ENCODE results near the gene LDLRAD3. TPM values are rescaled to one million over a fixed set of nuclear protein-coding genes. Genes with fewer than 3 reads are reported as not detected.

LDLRAD3 gene
- total RNA-seq, 2 experiments from 2014 or later, result not detected

- no peak overlapping the region for H3K27ac ChIP-seq (ENCODE audit: low read depth, low read length, poor library complexity, severe bottlenecking)
- H3K4me3 ChIP-seq (ENCODE audit: low read depth, low read length, poor library complexity, severe bottlenecking), result no peak overlapping the region
- H3K4me2 ChIP-seq (ENCODE audit: low read length), result no peak overlapping the region
- H3K4me1 ChIP-seq (ENCODE audit: insufficient read depth, low read length, poor library complexity, severe bottlenecking), result no peaks in the 10 kb centered on the region
- no peaks in the 10 kb centered on the region for H3K36me3 ChIP-seq (ENCODE audit: insufficient read depth, low read length)
- ChIA-PET CTCF (ENCODE audit: unreplicated experiment) (no interaction called here), POLR2A (interaction anchor here (1.2 kb wide), 1 partner anchor 11 kb away, joined by 3 read pairs; no protein-coding TSS in a partner anchor)
- H3K9me2 ChIP-seq (ENCODE audit: insufficient read depth, low read length), result no peaks in the 10 kb centered on the region
- no peak for DNase-seq (ENCODE audit: low spot score)
- TF ChIP-seq CTCF (conservative IDR thresholded peaks at IDR 0.05; ENCODE audit: low read length) (no peak), EZH2phosphoT487 (IDR thresholded peaks at IDR 0.05; ENCODE audit: borderline replicate concordance, low read depth, low read length) (no peak)
- no peaks in the 10 kb centered on the region for H3K79me2 ChIP-seq (ENCODE audit: insufficient read depth, low read depth, low read length)
- no peak overlapping the region for H2AFZ ChIP-seq (ENCODE audit: low read length)
- H3K9me3 ChIP-seq (ENCODE audit: low read length), result no peaks in the 10 kb centered on the region
- BruUV-seq (replicated peaks), result no TSS peak
- no peaks in the 10 kb centered on the region for H4K20me1 ChIP-seq (ENCODE audit: insufficient read depth, low read length)
- intact Hi-C loops (cut with micrococcal nuclease; ENCODE audit: unreplicated experiment), result no loop called here
These were observed 171.5 kb downstream of the LDLRAD3 start for GRCh38 chr11:36115378-36115801.

DNA sequence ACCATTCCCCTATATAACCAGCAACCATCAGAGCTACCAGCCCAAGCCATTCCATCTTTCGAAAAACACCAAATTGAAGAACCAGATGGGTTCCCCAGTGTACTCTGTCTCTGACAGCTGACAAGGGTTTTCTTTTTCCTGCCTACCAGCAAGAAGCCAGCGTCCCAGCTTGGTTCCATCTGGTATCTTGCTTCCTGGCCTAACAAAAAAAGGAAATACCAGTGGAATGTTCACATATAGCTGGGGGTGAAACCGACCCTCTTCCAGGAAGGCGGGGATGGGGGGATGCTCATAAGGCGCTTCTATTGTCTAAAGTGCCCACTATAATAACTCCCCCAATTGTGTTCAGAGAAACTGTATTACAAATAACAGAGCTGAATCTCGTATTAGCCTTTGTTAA, 172.3 kb downstream of the LDLRAD3 start:
- Histone ChIP-seq H3K27ac (ENCODE audit: low read depth, low read length, poor library complexity, severe bottlenecking) (no peak overlapping the region), H3K4me3 (ENCODE audit: low read depth, low read length, poor library complexity, severe bottlenecking) (no peak overlapping the region), H3K79me2 (ENCODE audit: insufficient read depth, low read depth, low read length) (no peaks in the 10 kb centered on the region), H2AFZ (ENCODE audit: low read length) (no peak overlapping the region), H3K36me3 (ENCODE audit: insufficient read depth, low read length) (no peaks in the 10 kb centered on the region), H3K4me2 (ENCODE audit: low read length) (no peak overlapping the region), H4K20me1 (ENCODE audit: insufficient read depth, low read length) (no peaks in the 10 kb centered on the region), H3K9me3 (ENCODE audit: low read length) (no peaks in the 10 kb centered on the region), H3K9me2 (ENCODE audit: insufficient read depth, low read length) (no peaks in the 10 kb centered on the region), H3K4me1 (ENCODE audit: insufficient read depth, low read length, poor library complexity, severe bottlenecking) (no peaks in the 10 kb centered on the region)
- intact Hi-C loops (cut with micrococcal nuclease; ENCODE audit: unreplicated experiment), result no loop called here
- BruUV-seq (replicated peaks), result no TSS peak
- no peak for DNase-seq (ENCODE audit: low spot score)
- ChIA-PET POLR2A (interaction anchor here (1.2 kb wide), 1 partner anchor 12 kb away, joined by 3 read pairs; no protein-coding TSS in a partner anchor), CTCF (ENCODE audit: unreplicated experiment) (no interaction called here)
- no peak for TF ChIP-seq EZH2phosphoT487 (IDR thresholded peaks at IDR 0.05; ENCODE audit: borderline replicate concordance, low read depth, low read length)
- no peak for TF ChIP-seq CTCF (conservative IDR thresholded peaks at IDR 0.05; ENCODE audit: low read length)

DNA sequence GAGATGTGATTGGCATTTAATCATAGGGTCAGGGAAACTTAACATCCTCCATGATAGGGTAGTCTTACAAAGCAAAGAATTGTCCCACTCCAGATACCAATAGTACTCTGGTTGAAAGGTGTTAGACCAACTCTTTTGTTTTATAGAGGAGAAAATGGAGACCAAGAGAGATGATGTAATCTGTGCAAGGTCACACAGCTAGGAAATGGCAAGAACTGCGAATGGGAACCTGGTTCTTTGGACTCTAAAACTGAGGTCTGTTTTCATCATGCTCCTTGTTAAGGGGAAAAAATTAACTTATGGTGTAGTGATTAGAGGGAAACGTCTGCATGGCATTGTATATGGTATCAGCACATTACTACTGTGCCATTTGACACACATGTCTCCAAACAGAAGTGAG, 174.2 kb downstream of the LDLRAD3 start:
- ChIA-PET CTCF (ENCODE audit: unreplicated experiment) (no interaction called here), POLR2A (no interaction called here)
- BruUV-seq (replicated peaks), result no TSS peak
- H3K4me1 ChIP-seq (ENCODE audit: insufficient read depth, low read length, poor library complexity, severe bottlenecking), result no peaks in the 10 kb centered on the region
- H3K9me2 ChIP-seq (ENCODE audit: insufficient read depth, low read length), result no peaks in the 10 kb centered on the region
- H3K27ac ChIP-seq (ENCODE audit: low read depth, low read length, poor library complexity, severe bottlenecking), result no peak overlapping the region
- intact Hi-C loops (cut with micrococcal nuclease; ENCODE audit: unreplicated experiment), result no loop called here
- no peak for TF ChIP-seq CTCF (conservative IDR thresholded peaks at IDR 0.05; ENCODE audit: low read length)
- TF ChIP-seq EZH2phosphoT487 (IDR thresholded peaks at IDR 0.05; ENCODE audit: borderline replicate concordance, low read depth, low read length), result no peak
- H2AFZ ChIP-seq (ENCODE audit: low read length), result no peak overlapping the region
- H3K4me3 ChIP-seq (ENCODE audit: low read depth, low read length, poor library complexity, severe bottlenecking), result no peak overlapping the region
- H3K79me2 ChIP-seq (ENCODE audit: insufficient read depth, low read depth, low read length), result no peaks in the 10 kb centered on the region
- H3K9me3 ChIP-seq (ENCODE audit: low read length), result no peaks in the 10 kb centered on the region
- H3K36me3 ChIP-seq (ENCODE audit: insufficient read depth, low read length), result no peaks in the 10 kb centered on the region
- no peak for DNase-seq (ENCODE audit: low spot score)
- no peak overlapping the region for H3K4me2 ChIP-seq (ENCODE audit: low read length)
- H4K20me1 ChIP-seq (ENCODE audit: insufficient read depth, low read length), result no peaks in the 10 kb centered on the region
